Panc1 (cell line): ENCODE data around the gene TEN1. TPM values are rescaled to one million over a fixed set of nuclear protein-coding genes. Genes with fewer than 3 reads are reported as not detected.

ENCODE experiments used
- ATAC-seq: fragments of 200-7000 bp; cut with Tn5 transposase; 2 replicates; pipeline ENCODE4 v1.9.1; 2020; ENCODE audit warnings: mild to moderate bottlenecking, moderate library complexity
- BruUV-seq: library from RNA; stranded (reverse); fragments of 400-500 nt; replicated peaks from 2 replicates; lab custom pipeline; 2021; lab: Mats Ljungman, UMichigan
- CTCF ChIA-PET: fragments of 300-600 bp; sonication (Branson Sonifier 250); formaldehyde crosslinking; loops from one replicate; lab custom pipeline; 2022; ENCODE audit warnings: antibody characterized with exemption; lab: Charles Lee
- POLR2A ChIA-PET: fragments of 300-600 bp; sonication (Branson Sonifier 250); formaldehyde crosslinking; loops from one replicate; lab custom pipeline; 2022; ENCODE audit warnings: antibody characterized with exemption; lab: Charles Lee
- DNase-seq: peaks from one replicate; pipeline ENCODE4 v3.0.0-alpha.2; 2010; ENCODE audit warnings: low read depth, low spot score
- H3K27ac ChIP-seq: 2 replicates; pipeline ENCODE4 v1.5.1; 2011; ENCODE audit warnings: mild to moderate bottlenecking, low read length, inconsistent platforms
- H3K27me3 ChIP-seq: fragments of 200-500 bp; sonication (Bioruptor generic); 2 replicates; pipeline ENCODE4 v1.6.0; 2014; ENCODE audit warnings: low read length, inconsistent platforms; ENCODE audit not compliant: control insufficient read depth, insufficient read depth
- H3K36me3 ChIP-seq: fragments of 200-500 bp; sonication (Bioruptor generic); 2 replicates; pipeline ENCODE4 v1.5.1; 2014; ENCODE audit warnings: inconsistent platforms, mild to moderate bottlenecking, low read length, moderate library complexity; ENCODE audit not compliant: control insufficient read depth, insufficient read depth
- H3K4me1 ChIP-seq: 2 replicates; pipeline ENCODE4 v1.5.1; 2011; ENCODE audit warnings: inconsistent platforms, mild to moderate bottlenecking, low read length, moderate library complexity; ENCODE audit not compliant: control insufficient read depth, insufficient read depth
- H3K4me3 ChIP-seq, 2 experiments: 2 replicates each; pipeline ENCODE4 v1.5.1; 2011 to 2012; ENCODE audit warnings: low read depth in 2 of 2, low read length in 2 of 2, mild to moderate bottlenecking in 2 of 2, inconsistent platforms in 1 of 2, moderate library complexity in 1 of 2
- H3K9me3 ChIP-seq: fragments of 200-500 bp; sonication (Bioruptor generic); 2 replicates; pipeline ENCODE4 v1.5.1; 2014; ENCODE audit warnings: low read depth, mild to moderate bottlenecking, inconsistent platforms, low read length, moderate library complexity; ENCODE audit not compliant: control insufficient read depth, insufficient read depth
- CTCF ChIP-seq: fragments of 450-650 bp; IDR thresholded peaks from 2 replicates; pipeline ENCODE4 v1.5.1; 2017; ENCODE audit warnings: mild to moderate bottlenecking
- POLR2AphosphoS5 ChIP-seq: IDR thresholded peaks from 2 replicates; pipeline ENCODE4 v1.6.1; 2012; ENCODE audit warnings: mild to moderate bottlenecking, low read depth, low read length, moderate library complexity
- REST ChIP-seq, 2 experiments: IDR thresholded peaks; 2 replicates each; pipeline ENCODE4 v1.6.1; 2011 to 2012; ENCODE audit warnings: low read depth in 2 of 2, control low read depth in 1 of 2, low read length in 1 of 2, mild to moderate bottlenecking in 1 of 2, moderate library complexity in 1 of 2; ENCODE audit not compliant: insufficient read depth in 1 of 2
- SIN3A ChIP-seq: IDR thresholded peaks from 2 replicates; pipeline ENCODE4 v1.6.1; 2012; ENCODE audit warnings: low read depth, mild to moderate bottlenecking, low read length, moderate library complexity, borderline replicate concordance; ENCODE audit not compliant: insufficient read depth
- TCF7L2 ChIP-seq: IDR thresholded peaks from 2 replicates; pipeline ENCODE4 v1.6.1; 2011; ENCODE audit warnings: mild to moderate bottlenecking, low read depth, low read length, inconsistent platforms
- in situ Hi-C: cut with HindIII; loops from 2 replicates; pipeline ENCODE4 v1.10.0; 2016; ENCODE audit warnings: low sequenced_read_pairs, low pct_unique_long_range_greater_than_20kb
- intact Hi-C: fragments of 100-400 bp; cut with micrococcal nuclease; formaldehyde crosslinking; loops from one replicate; pipeline ENCODE4 v1.10.0; 2022; ENCODE audit not compliant: unreplicated experiment
- total RNA-seq: library from RNA; stranded (reverse); gene quantifications from one replicate; pipeline ENCODE4 v1.2.1, GENCODE V29; 2021; ENCODE audit not compliant: unreplicated experiment

The TEN1 gene
- total RNA-seq, 1 experiment from 2014 or later: 41.3 TPM

GRCh38 chr17:75950421-75950820 lies 28.6 kb upstream of the TEN1 start:
- ChIA-PET POLR2A (no interaction called here), CTCF (no interaction called here)
- Histone ChIP-seq H3K36me3 (peaks cover 20% of the 10 kb centered on the region), H3K9me3 (no peaks in the 10 kb centered on the region), H3K27me3 (no peaks in the 10 kb centered on the region), H3K4me1 (no peaks in the 10 kb centered on the region), H3K27ac (no peak overlapping the region), H3K4me3 (no peak overlapping the region)
- TF ChIP-seq SIN3A (no peak), POLR2AphosphoS5 (no peak), REST (IDR thresholded peaks at IDR 0.05; ENCODE audit: insufficient read depth in 1 of 2, low read depth in 2 of 2, low read length in 1 of 2) (no peak), TCF7L2 (no peak), CTCF (no peak)
- DNase-seq (no peak), ATAC-seq (no peak)
- intact Hi-C loops: no loop called here
- BruUV-seq: no TSS peak
- in situ Hi-C loops: no loop called here

GRCh38 chr17:75950855-75951554 lies 28.0 kb upstream of the TEN1 start:
- H3K36me3 ChIP-seq: peaks cover 19% of the 10 kb centered on the region
- no peak for DNase-seq
- H3K4me1 ChIP-seq: no peaks in the 10 kb centered on the region
- in situ Hi-C loops: no loop called here
- no peak overlapping the region for H3K4me3 ChIP-seq
- H3K27me3 ChIP-seq: no peaks in the 10 kb centered on the region
- no TSS peak for BruUV-seq
- no peak overlapping the region for H3K27ac ChIP-seq
- CTCF ChIA-PET: interaction anchor here (0.6 to 0.7 kb wide), 2 partner anchors 46 to 53 kb away, joined by 3 read pairs; no protein-coding TSS in a partner anchor
- no peaks in the 10 kb centered on the region for H3K9me3 ChIP-seq
- TF ChIP-seq POLR2AphosphoS5 (no peak), CTCF (no peak), REST (IDR thresholded peaks at IDR 0.05; ENCODE audit: insufficient read depth in 1 of 2, low read depth in 2 of 2, low read length in 1 of 2) (no peak)
- intact Hi-C loops: no loop called here
- no peak for ATAC-seq
- POLR2A ChIA-PET: interaction anchor here (0.9 kb wide), 1 partner anchor 10 kb away, joined by 15 read pairs; the partner anchor contains the start of gene FBF1
